Pancreas (tissue), 10 donors: Measurements from ENCODE around the gene ACAP3. TPM values are rescaled to one million over a fixed set of nuclear protein-coding genes. Genes with fewer than 3 reads are reported as not detected.

Experiments
- ATAC-seq, 4 donors: fragments of 200-7000 bp; cut with Tn5 transposase; one replicate each; pipeline versions ENCODE4 v1.8.0 to v1.9.1; 2020; ENCODE audit warnings: mild to moderate bottlenecking in 4 of 4, moderate library complexity in 4 of 4
- DNase-seq, 6 donors: peaks; one replicate each; pipeline ENCODE4 v3.0.0-alpha.2; 2020
- FAIRE-seq: peaks from 2 replicates; lab custom pipeline; 2012; peaks lifted over from hg19 to GRCh38; lab: Jason Lieb, UNC
- H3K27ac ChIP-seq, 4 donors: fragments of 200-600 bp; sonication (generic); 1 replicate in 3 of 4; 2 replicates in 1 of 4; pipeline versions ENCODE4 v1.5.0 to v1.8.0; 2020
- H3K27me3 ChIP-seq, 4 donors: fragments of 200-600 bp; one replicate each; pipeline ENCODE4 v1.8.0; 2021
- H3K36me3 ChIP-seq, 3 donors: fragments of 200-600 bp; sonication (generic) in 1 of 3; one replicate each; pipeline versions ENCODE4 v1.5.0 to v1.8.0; 2020 to 2021
- H3K4me1 ChIP-seq, 3 donors: fragments of 200-600 bp; one replicate each; pipeline ENCODE4 v1.8.0; 2021
- H3K4me3 ChIP-seq, 4 donors: fragments of 200-600 bp; sonication (generic) in 2 of 4; one replicate each; pipeline versions ENCODE4 v1.5.0 to v1.8.0; 2020 to 2021
- H3K9me3 ChIP-seq, 4 donors: fragments of 200-600 bp; one replicate each; pipeline ENCODE4 v1.8.0; 2021
- WGBS, 2 donors: extraction: QIAGEN DNeasy Blood & Tissue Kit; methylation state at CpG; one replicate each; pipeline ENCODE4 v1.1.7; 2013; 5-methylcytosine and 5-hydroxymethylcytosine counted together
- intact Hi-C, 3 donors: fragments of 100-400 bp; cut with DNase I; formaldehyde crosslinking; loops; one replicate each; pipeline versions ENCODE4 v1.11.1 to v1.14.2; 2022
- polyA plus RNA-seq, 2 donors: library from polyadenylated mRNA; stranded (reverse); fragments of 200-250 nt; gene quantifications; one replicate each; pipeline ENCODE4 v1.2.3, GENCODE V29; 2013
- total RNA-seq, 6 donors: library from RNA; stranded (reverse); fragmentation: NEBNext Ultra II Directional in 4 of 6; extraction: Animal tissue kit (Norgen Biotek cat#: 25700) in 4 of 6; gene quantifications; one replicate each; pipeline versions ENCODE4 v1.2.1 to v1.2.4, GENCODE V29; 2021 to 2023
- TF ChIP-seq, protein P1 (sequence below), 4 donors: fragments of 200-600 bp; sonication (generic) in 3 of 4; IDR thresholded peaks; one replicate each; pipeline versions ENCODE4 v1.5.0 to v1.8.0; 2021; ENCODE audit warnings: antibody characterized with exemption in 4 of 4
- donor health status: healthy with polysubstance abuse.
- donor health status: DM: no; HTN: no; CAD: no; lungs with moderate emphysema.
- donor health status: DM: no; HTN: no; CAD: no.
- donor health status: control.
- donor health status: control.
- donor health status: Bipolar disorder and iron deficiency.
- donor health status: DM: yes; HTN: yes; CAD: no.
- donor health status: DM: no; HTN: no; CAD: no.
- donor health status: DM: no; HTN: no; CAD: no.
- donor health status: DM: yes; HTN: yes; CAD: no.

ACAP3 gene
- total and polyA plus RNA-seq, 8 donors, result 15.2 to 133 (median 21.4) TPM

DNA sequence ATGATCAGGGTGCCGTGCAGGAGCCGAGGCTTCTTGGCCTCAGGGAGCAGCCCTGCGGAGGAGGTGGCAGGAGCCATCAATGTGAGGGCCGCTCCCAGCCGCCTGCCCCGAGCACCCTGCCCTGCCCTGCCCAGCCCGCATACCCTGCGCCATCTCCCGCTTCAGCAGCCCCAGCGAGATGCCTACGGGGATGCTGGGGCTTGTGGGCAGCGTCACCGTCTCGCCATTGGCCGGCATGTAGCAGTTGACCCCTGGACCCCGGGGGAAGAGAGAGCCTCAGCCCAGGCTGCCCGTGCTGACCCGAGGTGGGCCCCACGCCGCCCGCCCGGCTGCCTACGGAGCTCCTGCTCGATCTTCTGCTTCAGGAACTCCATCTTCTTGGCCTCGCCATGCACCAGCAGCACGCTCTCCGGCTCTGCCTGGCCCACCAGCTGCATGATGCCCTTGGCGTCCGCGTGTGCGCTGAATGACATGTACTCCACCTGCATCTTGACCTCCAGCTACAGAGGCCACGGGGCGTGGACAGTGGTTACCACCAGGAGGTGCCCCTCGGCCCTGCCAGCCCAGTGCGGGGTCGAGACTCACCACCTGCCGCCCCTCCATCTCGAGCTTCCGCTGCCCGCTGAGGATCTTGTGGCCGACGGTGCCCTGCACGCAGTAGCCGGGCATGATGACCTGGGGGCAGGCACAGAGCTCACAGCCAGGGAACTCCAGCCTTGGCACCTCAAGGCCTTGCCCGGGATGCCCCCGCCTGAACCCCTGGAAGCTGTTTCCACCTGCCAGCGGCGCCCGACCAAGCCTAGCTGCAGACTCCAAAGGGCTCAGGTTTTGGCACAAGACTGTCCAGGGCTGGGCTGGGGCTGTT, 5.0 kb upstream of the ACAP3 start:
- H3K27me3 ChIP-seq, result no peaks in the 10 kb centered on the region
- TF ChIP-seq, protein P1, sequence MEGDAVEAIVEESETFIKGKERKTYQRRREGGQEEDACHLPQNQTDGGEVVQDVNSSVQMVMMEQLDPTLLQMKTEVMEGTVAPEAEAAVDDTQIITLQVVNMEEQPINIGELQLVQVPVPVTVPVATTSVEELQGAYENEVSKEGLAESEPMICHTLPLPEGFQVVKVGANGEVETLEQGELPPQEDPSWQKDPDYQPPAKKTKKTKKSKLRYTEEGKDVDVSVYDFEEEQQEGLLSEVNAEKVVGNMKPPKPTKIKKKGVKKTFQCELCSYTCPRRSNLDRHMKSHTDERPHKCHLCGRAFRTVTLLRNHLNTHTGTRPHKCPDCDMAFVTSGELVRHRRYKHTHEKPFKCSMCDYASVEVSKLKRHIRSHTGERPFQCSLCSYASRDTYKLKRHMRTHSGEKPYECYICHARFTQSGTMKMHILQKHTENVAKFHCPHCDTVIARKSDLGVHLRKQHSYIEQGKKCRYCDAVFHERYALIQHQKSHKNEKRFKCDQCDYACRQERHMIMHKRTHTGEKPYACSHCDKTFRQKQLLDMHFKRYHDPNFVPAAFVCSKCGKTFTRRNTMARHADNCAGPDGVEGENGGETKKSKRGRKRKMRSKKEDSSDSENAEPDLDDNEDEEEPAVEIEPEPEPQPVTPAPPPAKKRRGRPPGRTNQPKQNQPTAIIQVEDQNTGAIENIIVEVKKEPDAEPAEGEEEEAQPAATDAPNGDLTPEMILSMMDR (IDR thresholded peaks at IDR 0.05), result no peak
- no peaks in the 10 kb centered on the region for H3K9me3 ChIP-seq
- FAIRE-seq (no peak), ATAC-seq (no peak), DNase-seq (no peak)
- H3K4me3 ChIP-seq, result no peak overlapping the region
- no peak overlapping the region for H3K27ac ChIP-seq
- H3K4me1 ChIP-seq, result peaks cover 0 to 6% (median 2%) of the 10 kb centered on the region in 3 donors
- peaks cover 0 to 37% (median 21%) of the 10 kb centered on the region in 3 donors for H3K36me3 ChIP-seq
- WGBS, 2 donors, result 92 to 94% methylated on average over 49 of the region's 49 CpGs
- intact Hi-C loops, result no loop called here

DNA sequence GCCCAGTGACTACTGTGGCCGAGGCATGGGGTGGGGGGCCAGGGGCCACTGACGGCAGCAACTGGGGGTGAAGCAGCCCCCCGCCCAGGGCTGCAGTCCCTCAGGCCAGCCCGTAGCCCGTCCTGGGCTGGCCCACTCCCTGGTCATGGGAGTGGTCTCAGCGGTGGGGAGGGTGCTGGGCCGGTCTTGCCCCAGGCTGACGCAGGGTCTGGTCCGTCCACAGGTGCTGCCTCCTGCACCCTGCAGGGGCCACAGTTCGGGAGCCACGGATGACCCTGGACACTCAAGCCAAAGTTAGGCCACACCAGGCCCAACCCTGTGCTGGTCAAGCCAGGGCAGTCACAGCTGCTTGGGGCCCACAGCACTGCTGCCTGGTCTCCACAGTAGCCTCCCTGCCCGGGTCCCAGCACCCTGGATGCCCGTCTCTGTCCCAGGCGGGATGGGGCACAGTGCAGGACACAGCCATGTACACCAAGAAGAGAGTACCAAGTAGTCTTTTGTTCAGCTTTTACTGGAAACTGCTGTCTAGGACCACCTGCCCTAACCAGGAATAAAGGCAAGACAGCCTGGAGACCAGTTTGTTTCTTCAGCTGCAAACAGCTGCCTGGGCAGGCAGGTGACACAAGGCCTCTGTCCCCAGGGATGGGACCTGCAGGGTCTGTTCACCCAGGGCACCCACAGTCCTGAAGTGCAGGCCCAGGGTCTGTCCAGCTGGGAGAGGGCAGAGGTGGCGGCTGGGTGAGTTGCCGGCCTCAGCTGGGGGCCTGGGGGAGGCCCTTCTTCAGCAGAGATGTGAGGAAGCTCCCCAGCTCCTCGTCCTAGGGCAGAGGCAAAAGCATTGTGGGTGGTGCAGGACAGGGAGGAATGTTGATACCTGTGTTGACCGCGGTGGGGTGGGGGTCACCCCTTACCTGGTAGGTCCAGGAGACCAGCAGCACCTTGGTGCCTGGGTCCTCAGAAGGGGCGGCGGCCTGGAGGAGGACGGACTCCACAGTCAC, 3.7 kb upstream of the ACAP3 start:
- DNase-seq (no peak), FAIRE-seq (no peak), ATAC-seq (no peak)
- TF ChIP-seq, protein P1 (IDR thresholded peaks at IDR 0.05), result no peak
- Histone ChIP-seq H3K27me3 (no peaks in the 10 kb centered on the region), H3K27ac (no peak overlapping the region), H3K4me3 (no peak overlapping the region), H3K36me3 (peaks cover 0 to 34% (median 21%) of the 10 kb centered on the region in 3 donors), H3K9me3 (no peaks in the 10 kb centered on the region), H3K4me1 (peaks cover 6 to 13% (median 6%) of the 10 kb centered on the region in 3 donors)
- intact Hi-C loops, result no loop called here
- 89 to 94% methylated on average over 20 to 22 of the region's 22 CpGs for WGBS, 2 donors

DNA sequence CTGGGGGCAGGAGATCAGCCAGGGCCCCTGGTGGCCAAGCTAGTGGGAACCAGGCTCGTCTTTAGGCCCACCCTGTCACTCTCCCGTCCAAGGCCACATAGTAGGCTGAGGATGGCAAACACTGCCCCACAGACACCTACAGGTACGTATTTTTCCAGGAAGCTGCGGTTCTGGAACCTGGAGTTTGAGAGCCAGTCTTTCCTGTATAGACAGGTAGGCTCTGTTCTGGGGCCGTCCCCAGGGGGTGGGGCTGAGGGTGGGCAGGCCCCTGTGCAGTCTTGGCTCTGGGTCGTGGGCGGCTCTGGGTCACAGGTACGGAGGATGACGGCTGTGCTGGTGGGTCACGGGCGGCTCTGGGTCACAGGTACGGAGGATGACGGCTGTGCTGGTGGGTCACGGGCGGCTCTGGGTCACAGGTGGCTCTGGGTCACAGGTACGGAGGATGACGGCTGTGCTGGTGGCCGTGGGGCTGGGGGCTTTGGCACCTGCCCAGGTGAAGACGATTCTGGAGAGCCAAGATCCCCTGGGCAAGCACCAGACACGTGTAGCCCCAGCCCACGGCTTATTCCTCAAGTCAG, 2.8 kb upstream of the ACAP3 start:
- FAIRE-seq (no peak), ATAC-seq (no peak), DNase-seq (no peak)
- 83% methylated on average over 21 of the region's 21 CpGs for WGBS, 2 donors
- intact Hi-C loops, result no loop called here
- Histone ChIP-seq H3K4me3 (no peak overlapping the region), H3K27me3 (no peaks in the 10 kb centered on the region), H3K9me3 (no peaks in the 10 kb centered on the region), H3K36me3 (peaks cover 0 to 34% (median 21%) of the 10 kb centered on the region in 3 donors), H3K4me1 (peaks cover 7 to 21% (median 14%) of the 10 kb centered on the region in 3 donors), H3K27ac (no peak overlapping the region)
- TF ChIP-seq, protein P1 (IDR thresholded peaks at IDR 0.05), result no peak

DNA sequence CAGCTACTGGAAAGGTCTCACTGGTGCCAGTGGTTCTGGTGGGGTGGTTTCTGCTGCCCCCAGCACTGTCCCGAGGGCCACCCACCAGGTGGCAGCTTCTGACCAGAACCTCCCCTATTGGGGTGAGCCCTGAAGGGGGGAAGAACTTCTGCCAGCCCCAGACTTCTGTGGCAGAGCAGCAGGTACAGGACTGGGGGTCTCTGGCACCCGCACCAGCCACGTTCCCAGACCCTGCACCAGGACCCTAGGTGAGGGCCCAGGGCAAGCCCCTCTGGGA, 2.3 kb upstream of the ACAP3 start:
- no peaks in the 10 kb centered on the region for H3K9me3 ChIP-seq
- ATAC-seq, result no peak
- H3K27me3 ChIP-seq, result no peaks in the 10 kb centered on the region
- peak overlapping the region in 1 of 4 donors; percentile 86 for H3K4me3 ChIP-seq
- intact Hi-C loops, result no loop called here
- TF ChIP-seq, protein P1 (IDR thresholded peaks at IDR 0.05), result no peak
- H3K36me3 ChIP-seq, result peaks cover 0 to 32% (median 21%) of the 10 kb centered on the region in 3 donors
- DNase-seq, result no peak
- 67 to 96% methylated on average over 3 of the region's 3 CpGs for WGBS, 2 donors
- FAIRE-seq, result no peak
- H3K4me1 ChIP-seq, result peaks cover 7 to 25% (median 19%) of the 10 kb centered on the region in 3 donors
- peak overlapping the region in 1 of 4 donors; percentile 97 for H3K27ac ChIP-seq
